Measurements from ENCODE around the gene ADRA2C.

GRCh38 chr4:3803475-3803847 lies 37.3 kb downstream of the ADRA2C start:
- TF ChIP-seq POLR2A (IDR thresholded peaks at IDR 0.05), result no peak
- TF ChIP-seq, protein P1, sequence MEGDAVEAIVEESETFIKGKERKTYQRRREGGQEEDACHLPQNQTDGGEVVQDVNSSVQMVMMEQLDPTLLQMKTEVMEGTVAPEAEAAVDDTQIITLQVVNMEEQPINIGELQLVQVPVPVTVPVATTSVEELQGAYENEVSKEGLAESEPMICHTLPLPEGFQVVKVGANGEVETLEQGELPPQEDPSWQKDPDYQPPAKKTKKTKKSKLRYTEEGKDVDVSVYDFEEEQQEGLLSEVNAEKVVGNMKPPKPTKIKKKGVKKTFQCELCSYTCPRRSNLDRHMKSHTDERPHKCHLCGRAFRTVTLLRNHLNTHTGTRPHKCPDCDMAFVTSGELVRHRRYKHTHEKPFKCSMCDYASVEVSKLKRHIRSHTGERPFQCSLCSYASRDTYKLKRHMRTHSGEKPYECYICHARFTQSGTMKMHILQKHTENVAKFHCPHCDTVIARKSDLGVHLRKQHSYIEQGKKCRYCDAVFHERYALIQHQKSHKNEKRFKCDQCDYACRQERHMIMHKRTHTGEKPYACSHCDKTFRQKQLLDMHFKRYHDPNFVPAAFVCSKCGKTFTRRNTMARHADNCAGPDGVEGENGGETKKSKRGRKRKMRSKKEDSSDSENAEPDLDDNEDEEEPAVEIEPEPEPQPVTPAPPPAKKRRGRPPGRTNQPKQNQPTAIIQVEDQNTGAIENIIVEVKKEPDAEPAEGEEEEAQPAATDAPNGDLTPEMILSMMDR (IDR thresholded peaks at IDR 0.05), result no peak
